ENCODE data around the gene BTBD10. TPM values are rescaled to one million over a fixed set of nuclear protein-coding genes. Genes with fewer than 3 reads are reported as not detected.

Gene BTBD10
- total RNA-seq, 2 donors from 2014 or later, result 25.8 to 34.6 TPM

DNA sequence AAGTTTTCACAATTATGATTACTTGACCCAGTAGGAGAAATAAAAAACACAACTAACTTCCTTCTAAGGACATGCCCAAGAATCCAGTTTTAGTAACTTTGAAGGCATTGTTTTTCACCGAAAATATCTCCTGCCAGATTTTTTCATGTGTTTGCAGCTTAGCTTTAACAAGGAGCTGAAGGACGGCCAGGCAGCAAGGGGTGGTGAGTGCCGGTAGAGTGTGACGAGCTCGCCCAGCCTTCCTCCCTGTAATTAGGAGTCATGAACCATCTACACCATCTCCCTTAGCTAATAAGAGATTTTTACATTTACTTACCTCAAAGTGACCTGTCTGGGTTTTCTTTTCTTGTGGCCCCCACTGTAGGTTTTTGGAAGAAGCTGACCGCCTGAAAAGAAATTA, 113.4 kb downstream of the BTBD10 start:
- no peak for DNase-seq (ENCODE audit: low spot score)
- Mint-ChIP-seq H3K9me3 (no peaks in the 10 kb centered on the region), H3K36me3 (peaks cover 12% of the 10 kb centered on the region), H3K4me3 (no peak overlapping the region), H3K4me1 (ENCODE audit: low read depth in 2 of 2) (peaks cover 40 to 48% of the 10 kb centered on the region in 2 donors), H3K27me3 (no peaks in the 10 kb centered on the region), H3K27ac (peak overlapping the region in 1 of 2 donors; percentile 64)
- no peak for ATAC-seq

DNA sequence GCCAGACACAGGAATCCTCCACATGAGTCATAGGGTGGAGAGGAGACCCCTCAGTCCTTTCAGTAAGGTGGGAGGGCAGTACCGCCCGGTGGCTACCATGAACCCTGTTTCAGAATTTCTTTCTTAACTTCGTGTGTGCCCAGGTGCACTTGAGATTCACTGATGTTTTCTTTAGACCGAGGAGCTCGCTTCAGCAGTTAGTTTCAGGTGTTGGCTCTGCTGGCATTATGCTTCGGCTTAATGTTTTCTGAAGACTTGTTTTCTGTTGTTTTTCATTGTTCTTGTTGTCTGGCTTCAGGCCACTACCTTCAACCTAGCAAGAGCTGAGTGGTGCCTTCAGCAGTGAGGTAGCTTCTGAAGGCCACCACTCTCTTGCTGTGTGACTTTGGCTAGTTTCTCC, 114.0 kb downstream of the BTBD10 start:
- DNase-seq (ENCODE audit: low spot score) (no peak), ATAC-seq (no peak)
- H3K27me3 Mint-ChIP-seq, result no peaks in the 10 kb centered on the region
- H3K9me3 Mint-ChIP-seq, result no peaks in the 10 kb centered on the region
- H3K27ac Mint-ChIP-seq, result peak overlapping the region; percentile 63 to 64
- peaks cover 45 to 50% of the 10 kb centered on the region in 2 donors for H3K4me1 Mint-ChIP-seq (ENCODE audit: low read depth in 2 of 2)
- H3K4me3 Mint-ChIP-seq, result no peak overlapping the region
- H3K36me3 Mint-ChIP-seq, result peaks cover 12% of the 10 kb centered on the region

DNA sequence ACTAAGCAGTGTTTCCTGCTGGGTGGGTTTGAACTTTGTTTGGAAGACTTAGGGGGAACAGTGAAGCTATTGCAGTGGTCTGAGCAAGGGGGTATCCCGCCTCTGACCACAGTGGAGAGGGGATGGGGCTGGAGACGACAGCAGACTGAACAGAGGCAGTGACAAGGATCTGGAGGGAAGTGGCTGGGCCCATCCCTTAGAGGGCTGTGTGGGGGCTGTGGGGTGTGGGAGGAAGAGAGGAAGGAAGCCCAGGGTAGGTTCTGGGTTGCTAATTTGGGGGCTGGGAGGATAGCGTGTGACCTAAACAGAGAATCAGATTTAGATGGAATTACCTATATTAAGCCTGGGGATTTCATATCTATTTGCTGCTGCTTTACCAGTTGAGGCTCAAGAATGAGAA, 114.7 kb downstream of the BTBD10 start:
- DNase-seq (ENCODE audit: low spot score), result no peak
- no peaks in the 10 kb centered on the region for H3K27me3 Mint-ChIP-seq
- peaks cover 48 to 56% of the 10 kb centered on the region in 2 donors for H3K4me1 Mint-ChIP-seq (ENCODE audit: low read depth in 2 of 2)
- no peaks in the 10 kb centered on the region for H3K9me3 Mint-ChIP-seq
- H3K27ac Mint-ChIP-seq, result peak overlapping the region; percentile 63 to 84
- peak in 1 of 2 donors; percentile 43 for ATAC-seq
- peaks cover 12% of the 10 kb centered on the region for H3K36me3 Mint-ChIP-seq
- H3K4me3 Mint-ChIP-seq, result peak overlapping the region; percentile 13

- H3K4me3 Mint-ChIP-seq, result peak overlapping the region; percentile 13
- peaks cover 12% of the 10 kb centered on the region for H3K36me3 Mint-ChIP-seq
- H3K9me3 Mint-ChIP-seq, result no peaks in the 10 kb centered on the region
- DNase-seq (ENCODE audit: low spot score) (no peak), ATAC-seq (no peak)
- no peaks in the 10 kb centered on the region for H3K27me3 Mint-ChIP-seq
- peak overlapping the region; percentile 63 to 84 for H3K27ac Mint-ChIP-seq
- H3K4me1 Mint-ChIP-seq (ENCODE audit: low read depth in 2 of 2), result peaks cover 48 to 56% of the 10 kb centered on the region in 2 donors
Measured at GRCh38 chr11:13347901-13348300, 115.1 kb downstream of the BTBD10 start.

GRCh38 chr11:13346470-13346869, 116.6 kb downstream of the BTBD10 start:
- no peaks in the 10 kb centered on the region for H3K27me3 Mint-ChIP-seq
- H3K9me3 Mint-ChIP-seq, result no peaks in the 10 kb centered on the region
- H3K27ac Mint-ChIP-seq, result peak overlapping the region in 1 of 2 donors; percentile 66
- ATAC-seq (no peak), DNase-seq (ENCODE audit: low spot score) (no peak)
- H3K36me3 Mint-ChIP-seq, result peaks cover 5% of the 10 kb centered on the region
- H3K4me3 Mint-ChIP-seq, result no peak overlapping the region
- H3K4me1 Mint-ChIP-seq (ENCODE audit: low read depth in 2 of 2), result peaks cover 41 to 57% of the 10 kb centered on the region in 2 donors

DNA sequence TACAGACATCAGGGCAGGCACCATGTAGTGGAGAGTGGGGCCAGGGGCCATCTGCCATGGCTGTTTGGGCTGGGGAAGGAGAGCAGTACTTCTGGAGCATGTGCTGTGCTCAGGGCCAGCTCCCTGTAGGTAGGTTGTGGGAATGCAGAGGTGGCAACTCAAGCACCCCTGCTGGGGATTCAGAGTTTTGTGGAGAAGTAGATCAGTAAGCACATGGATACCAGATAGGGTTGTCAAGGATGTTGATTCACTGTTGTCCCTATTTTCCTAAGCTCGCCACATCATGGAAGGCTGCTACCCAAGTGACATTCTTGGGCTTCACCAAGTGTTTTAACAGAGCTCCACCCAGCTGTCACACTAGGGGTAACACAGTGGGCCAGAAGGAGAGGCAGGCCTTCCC, 118.2 kb downstream of the BTBD10 start:
- ATAC-seq (no peak), DNase-seq (ENCODE audit: low spot score) (no peak)
- Mint-ChIP-seq H3K36me3 (no peaks in the 10 kb centered on the region), H3K27me3 (no peaks in the 10 kb centered on the region), H3K4me1 (ENCODE audit: low read depth in 2 of 2) (peaks cover 49 to 63% of the 10 kb centered on the region in 2 donors), H3K27ac (no peak overlapping the region), H3K9me3 (no peaks in the 10 kb centered on the region), H3K4me3 (no peak overlapping the region)

DNA sequence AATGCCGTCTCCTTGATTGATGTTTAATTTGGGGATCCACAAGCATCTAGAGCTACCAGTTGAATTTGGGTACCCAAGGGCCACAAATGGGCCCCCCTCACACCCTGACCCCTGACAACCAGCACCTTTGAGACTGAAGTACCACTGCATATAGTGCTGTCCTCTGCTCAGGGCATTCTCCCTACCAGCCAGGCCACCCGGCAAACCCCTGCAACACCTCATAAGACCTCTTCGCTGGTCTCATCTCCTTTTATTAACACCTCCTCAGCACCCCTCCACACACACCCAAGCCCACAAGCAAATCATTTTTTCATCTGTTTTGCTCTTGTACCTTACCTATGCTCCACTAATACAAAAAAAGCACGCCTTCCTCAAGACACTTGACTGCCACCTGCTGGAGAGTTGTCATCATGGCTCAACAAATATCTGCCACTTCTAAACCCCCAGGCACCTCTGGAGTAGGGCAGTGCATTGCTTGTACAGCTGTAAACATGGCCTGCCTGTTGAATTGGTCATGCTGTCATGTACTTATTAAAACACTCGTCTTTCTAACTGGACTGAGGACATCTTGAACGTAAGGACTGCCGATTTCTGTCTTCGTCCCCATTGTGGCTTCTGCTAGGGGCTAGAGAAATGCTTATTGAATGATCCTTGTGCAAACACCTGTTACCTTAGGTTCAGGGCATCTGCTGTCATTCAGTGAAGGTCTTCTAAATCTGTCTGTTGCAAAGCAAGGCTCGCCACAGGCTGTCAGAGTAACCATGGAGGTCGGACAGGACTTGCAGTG, 118.9 kb downstream of the BTBD10 start:
- peaks cover 56 to 69% of the 10 kb centered on the region in 2 donors for H3K4me1 Mint-ChIP-seq (ENCODE audit: low read depth in 2 of 2)
- no peak for DNase-seq (ENCODE audit: low spot score)
- H3K27ac Mint-ChIP-seq, result peak overlapping the region in 1 of 2 donors; percentile 32
- no peak overlapping the region for H3K4me3 Mint-ChIP-seq
- no peaks in the 10 kb centered on the region for H3K9me3 Mint-ChIP-seq
- no peaks in the 10 kb centered on the region for H3K27me3 Mint-ChIP-seq
- no peaks in the 10 kb centered on the region for H3K36me3 Mint-ChIP-seq
- ATAC-seq, result peak; percentile 57 to 71

DNA sequence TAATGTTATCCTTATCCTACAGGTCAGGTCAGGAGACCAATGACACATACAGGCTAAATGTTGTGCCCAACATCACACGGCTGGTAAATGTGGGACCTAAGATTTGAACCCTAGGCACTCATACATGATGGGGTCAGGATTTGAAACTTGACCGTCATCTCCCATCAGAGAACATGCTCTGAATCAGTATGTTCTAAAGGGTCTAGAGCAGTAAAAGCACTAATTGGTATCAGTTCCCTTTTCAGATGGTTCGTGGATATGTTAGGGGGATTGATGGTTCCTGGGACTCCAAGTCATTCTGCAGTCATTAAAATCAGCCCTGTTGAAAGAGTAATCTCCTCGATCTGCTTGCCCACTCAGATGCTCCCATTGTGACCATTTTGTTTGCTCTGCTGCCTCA, 120.0 kb downstream of the BTBD10 start:
- Mint-ChIP-seq H3K36me3 (no peaks in the 10 kb centered on the region), H3K9me3 (no peaks in the 10 kb centered on the region), H3K4me1 (ENCODE audit: low read depth in 2 of 2) (peaks cover 60 to 73% of the 10 kb centered on the region in 2 donors), H3K27me3 (no peaks in the 10 kb centered on the region), H3K4me3 (no peak overlapping the region), H3K27ac (no peak overlapping the region)
- DNase-seq (ENCODE audit: low spot score) (no peak), ATAC-seq (no peak)

GRCh38 chr11:13341026-13341425, 122.0 kb downstream of the BTBD10 start:
- H3K9me3 Mint-ChIP-seq, result no peaks in the 10 kb centered on the region
- no peak overlapping the region for H3K4me3 Mint-ChIP-seq
- DNase-seq (ENCODE audit: low spot score) (no peak), ATAC-seq (no peak)
- peak overlapping the region; percentile 36 to 86 for H3K27ac Mint-ChIP-seq
- H3K27me3 Mint-ChIP-seq, result no peaks in the 10 kb centered on the region
- H3K4me1 Mint-ChIP-seq (ENCODE audit: low read depth in 2 of 2), result peaks cover 57 to 66% of the 10 kb centered on the region in 2 donors
- no peaks in the 10 kb centered on the region for H3K36me3 Mint-ChIP-seq

DNA sequence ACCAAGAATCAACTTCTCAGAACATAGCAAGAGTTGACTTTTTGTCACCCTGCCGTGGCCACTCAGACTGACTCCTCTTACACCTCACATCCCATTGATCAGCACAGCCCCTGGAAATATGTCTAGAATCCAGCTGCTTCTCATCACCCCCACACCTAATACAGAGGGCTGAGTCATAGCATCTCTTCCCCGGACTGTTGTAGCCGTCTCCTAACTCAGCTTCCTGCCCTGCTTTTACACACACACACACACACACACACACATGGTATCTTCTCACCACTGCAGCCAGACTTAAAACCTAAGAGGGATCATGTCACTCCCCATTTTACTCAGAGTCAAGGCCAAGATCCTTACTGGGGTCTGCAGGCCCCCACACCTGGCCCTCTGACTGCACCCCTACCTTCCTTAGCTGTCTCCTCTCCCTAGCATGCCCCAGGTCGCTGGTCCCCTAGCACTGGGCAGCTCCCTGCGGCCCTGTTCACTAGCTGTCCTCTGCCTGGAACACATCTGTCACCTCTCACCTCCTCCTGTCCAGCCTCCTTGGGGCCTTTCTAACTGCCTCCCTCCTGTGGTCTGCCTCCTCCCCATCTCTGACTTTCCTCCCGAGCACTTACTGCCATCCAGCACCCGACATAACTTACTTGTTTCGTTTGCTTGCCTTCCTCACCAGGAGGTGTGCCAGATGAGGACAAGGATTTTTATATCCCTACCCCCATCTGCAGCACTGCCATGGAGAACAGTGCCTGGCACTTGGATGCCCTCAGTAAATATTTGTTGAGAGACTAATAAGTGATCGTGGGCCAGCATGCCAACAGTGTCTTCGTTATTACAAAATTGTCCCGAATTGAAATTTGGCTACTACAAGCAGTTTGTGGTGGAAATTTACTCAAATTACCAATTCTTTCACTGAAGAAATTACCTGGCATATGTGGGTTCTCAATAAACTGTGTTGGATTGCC, 123.5 kb downstream of the BTBD10 start:
- Mint-ChIP-seq H3K4me1 (ENCODE audit: low read depth in 2 of 2) (peaks cover 58 to 59% of the 10 kb centered on the region in 2 donors), H3K9me3 (no peaks in the 10 kb centered on the region), H3K27ac (peak overlapping the region; percentile 79 to 86), H3K27me3 (no peaks in the 10 kb centered on the region), H3K36me3 (no peaks in the 10 kb centered on the region), H3K4me3 (peak overlapping the region; percentile 81)
- DNase-seq (ENCODE audit: low spot score), result peak; percentile 72
- ATAC-seq, result peak; percentile 70 to 78

GRCh38 chr11:13338427-13339069, 124.5 kb downstream of the BTBD10 start:
- no peaks in the 10 kb centered on the region for H3K27me3 Mint-ChIP-seq
- H3K27ac Mint-ChIP-seq, result peak overlapping the region; percentile 79 to 86
- peaks cover 58 to 59% of the 10 kb centered on the region in 2 donors for H3K4me1 Mint-ChIP-seq (ENCODE audit: low read depth in 2 of 2)
- H3K36me3 Mint-ChIP-seq, result no peaks in the 10 kb centered on the region
- ATAC-seq (peak; percentile 34 to 59), DNase-seq (ENCODE audit: low spot score) (no peak)
- peak overlapping the region; percentile 81 for H3K4me3 Mint-ChIP-seq
- H3K9me3 Mint-ChIP-seq, result no peaks in the 10 kb centered on the region

- DNase-seq (ENCODE audit: low spot score), result no peak
- H3K27ac Mint-ChIP-seq, result peak overlapping the region; percentile 79 to 86
- no peaks in the 10 kb centered on the region for H3K36me3 Mint-ChIP-seq
- H3K9me3 Mint-ChIP-seq, result no peaks in the 10 kb centered on the region
- peaks cover 58 to 62% of the 10 kb centered on the region in 2 donors for H3K4me1 Mint-ChIP-seq (ENCODE audit: low read depth in 2 of 2)
- H3K4me3 Mint-ChIP-seq, result peak overlapping the region; percentile 81
- H3K27me3 Mint-ChIP-seq, result no peaks in the 10 kb centered on the region
- peak; percentile 72 to 73 for ATAC-seq
Measured at GRCh38 chr11:13338019-13338426, 125.0 kb downstream of the BTBD10 start.

Data from natural killer cell treated with Interleukin-12 subunit alpha and Interleukin-12 subunit beta and Interleukin-15 and Interleukin-18, amount 100 ng/mL, for 72 hours (primary cell).